Measurements from ENCODE around the gene NUDT16L1. TPM values are rescaled to one million over a fixed set of nuclear protein-coding genes. Genes with fewer than 3 reads are reported as not detected.

NUDT16L1 gene
- total and polyA plus RNA-seq, 2 of the 8 experiments (the other 6 are each of a cell fraction or from before 2014, with no cell fraction given), result 34.8 to 77.3 TPM

DNA sequence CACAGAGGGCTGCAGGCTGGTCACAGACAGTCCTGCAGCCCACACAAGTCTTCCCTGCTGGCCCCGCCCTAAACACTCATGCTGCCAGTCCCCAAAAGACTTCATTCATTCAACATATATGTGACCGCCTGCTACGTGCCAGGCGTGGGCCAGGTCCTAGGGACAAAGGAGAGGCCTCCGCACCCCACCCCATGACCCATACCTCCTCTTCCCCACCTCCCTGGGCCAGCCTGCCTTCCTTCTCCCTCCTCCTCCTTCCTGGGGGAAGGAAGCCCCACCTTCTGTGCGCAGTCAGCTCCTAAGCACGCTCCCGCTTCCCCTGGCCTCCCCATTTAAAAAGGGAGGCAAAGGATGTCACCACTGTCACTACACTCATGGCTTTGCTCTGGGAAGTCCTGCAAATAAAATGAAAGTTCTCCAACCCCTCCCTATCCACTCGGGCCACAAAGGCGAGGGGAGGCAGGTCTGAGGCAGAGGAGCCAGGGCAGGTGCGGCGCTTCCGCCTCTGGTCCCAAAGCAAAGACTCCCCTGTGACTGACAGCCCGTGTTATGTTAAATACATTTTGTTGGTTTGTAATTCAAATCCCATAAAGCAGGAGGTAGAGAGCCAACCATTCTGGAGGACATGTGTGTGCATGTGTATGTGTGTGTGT lies 50.0 kb downstream of the NUDT16L1 start:
- peak overlapping the region; percentile 21 for H3K4ac ChIP-seq (replicated peaks; ENCODE audit: insufficient read length, low read depth, low read length)
- no peaks in the 10 kb centered on the region for H3K36me3 ChIP-seq (ENCODE audit: control insufficient read depth in 2 of 4, insufficient read depth in 4 of 4, low read length in 3 of 4)
- H4K8ac ChIP-seq (ENCODE audit: extremely low read depth, insufficient read depth, low read length), result no peak overlapping the region; the same call in 1 of the 2 replicates
- peak overlapping the region; percentile 88 for H2BK15ac ChIP-seq (ENCODE audit: low read length)
- ChIA-PET POLR2A (ENCODE audit: partially characterized antibody) (interaction anchor here (0.7 to 3.1 kb wide), 2 partner anchors 9 to 150 kb away, joined by 3 to 12 read pairs; partner anchors contain the start of genes ANKS3 and DNAAF8), CTCF (ENCODE audit: partially characterized antibody) (interaction anchor here (1.1 to 1.8 kb wide), 2 partner anchors 17 to 60 kb away, joined by 3 read pairs; no protein-coding TSS in a partner anchor)
- no peak overlapping the region for H3K27ac ChIP-seq (ENCODE audit: low read depth, low read length)
- no peak for TF ChIP-seq SP4 (IDR thresholded peaks at IDR 0.05; ENCODE audit: low read length)
- TF ChIP-seq HDAC6 (IDR thresholded peaks at IDR 0.05; ENCODE audit: low read depth, low read length), result no peak
- no peak overlapping the region for H2AK5ac ChIP-seq (ENCODE audit: low read depth, low read length)
- no peaks in the 10 kb centered on the region for H4K20me1 ChIP-seq (replicated peaks in 1 of 2; ENCODE audit: control insufficient read depth in 1 of 2, insufficient read depth in 2 of 2, low read length in 2 of 2)
- H3K23ac ChIP-seq (ENCODE audit: insufficient read length), result no peak overlapping the region
- no peak overlapping the region for H4K91ac ChIP-seq (replicated peaks; ENCODE audit: insufficient read length, low read length)
- no peak overlapping the region for H3K14ac ChIP-seq (ENCODE audit: insufficient read length)
- DNase-seq (ENCODE audit: low read depth in 1 of 2, low spot score in 2 of 2) (no peak), FAIRE-seq (no peak)
- H3K79me1 ChIP-seq (ENCODE audit: low read depth, low read length), result no peaks in the 10 kb centered on the region
- H3K56ac ChIP-seq (replicated peaks; ENCODE audit: insufficient read length, low read depth, low read length), result no peak overlapping the region
- H2BK5ac ChIP-seq (ENCODE audit: low read depth, low read length), result peak overlapping the region; percentile 44; the same call in 1 of the 2 replicates
- H2AFZ ChIP-seq (ENCODE audit: low read length), result no peak overlapping the region
- no peak overlapping the region for H2BK120ac ChIP-seq (replicated peaks; ENCODE audit: low read depth, low read length)
- H2BK12ac ChIP-seq (ENCODE audit: low read depth, low read length), result peak overlapping the region; percentile 40; the same call in 1 of the 2 replicates
- no peak overlapping the region for H3K9ac ChIP-seq (replicated peaks in 1 of 4; ENCODE audit: extremely low read depth in 1 of 4, low read depth in 3 of 4, low read length in 3 of 4)
- no peak overlapping the region; the same call in 1 of the 2 replicates for H3K18ac ChIP-seq (ENCODE audit: extremely low read depth, low read length)
- peak overlapping the region in 1 of 2 experiments; percentile 37; a peak in 2 of 4 replicates for H3K4me2 ChIP-seq (ENCODE audit: insufficient read depth in 1 of 2, low read depth in 2 of 2, low read length in 2 of 2)
- H3K4me3 ChIP-seq (ENCODE audit: extremely low read depth in 1 of 4, insufficient read depth in 2 of 4, low read depth in 3 of 4, low read length in 4 of 4), result no peak overlapping the region
- H3K9me3 ChIP-seq (ENCODE audit: insufficient read depth in 2 of 2, low read depth in 1 of 2, low read length in 1 of 2), result no peaks in the 10 kb centered on the region
- 67% methylated on average over 14 of the region's 14 CpGs; no CpG with 5 or more reads in 1 of the 2 experiments for WGBS, 2 experiments (ENCODE audit: extremely low coverage in 1 of 2, insufficient coverage in 1 of 2, insufficient read length in 1 of 2, insufficient replicate concordance in 2 of 2, low coverage in 1 of 2, low lambda C conversion rate in 2 of 2, missing lambda C conversion rate in 1 of 2)
- peaks cover 4 to 9% (median 6%) of the 10 kb centered on the region in 4 experiments for H3K4me1 ChIP-seq (replicated peaks in 1 of 4; ENCODE audit: control insufficient read depth in 3 of 4, insufficient read depth in 4 of 4, low read length in 3 of 4)
- H2BK20ac ChIP-seq (ENCODE audit: low read length), result no peak overlapping the region
- no peak overlapping the region for H4K5ac ChIP-seq (ENCODE audit: insufficient read length, low read depth, low read length)
- H3K79me2 ChIP-seq (ENCODE audit: control insufficient read depth in 1 of 2, insufficient read depth in 2 of 2, low read length in 2 of 2), result no peaks in the 10 kb centered on the region
- H3K23me2 ChIP-seq (ENCODE audit: low read depth, low read length), result no peaks in the 10 kb centered on the region
- H3K27me3 ChIP-seq (replicated peaks in 1 of 4; ENCODE audit: control insufficient read depth in 3 of 4, extremely low read depth in 1 of 4, insufficient read depth in 3 of 4, low read length in 3 of 4), result no peaks in the 10 kb centered on the region

Data from H1 (cell line).